ENCODE data around the gene SLC5A10. TPM values are rescaled to one million over a fixed set of nuclear protein-coding genes. Genes with fewer than 3 reads are reported as not detected.

SLC5A10 gene
- total RNA-seq, 1 experiment from 2014 or later = not detected

DNA sequence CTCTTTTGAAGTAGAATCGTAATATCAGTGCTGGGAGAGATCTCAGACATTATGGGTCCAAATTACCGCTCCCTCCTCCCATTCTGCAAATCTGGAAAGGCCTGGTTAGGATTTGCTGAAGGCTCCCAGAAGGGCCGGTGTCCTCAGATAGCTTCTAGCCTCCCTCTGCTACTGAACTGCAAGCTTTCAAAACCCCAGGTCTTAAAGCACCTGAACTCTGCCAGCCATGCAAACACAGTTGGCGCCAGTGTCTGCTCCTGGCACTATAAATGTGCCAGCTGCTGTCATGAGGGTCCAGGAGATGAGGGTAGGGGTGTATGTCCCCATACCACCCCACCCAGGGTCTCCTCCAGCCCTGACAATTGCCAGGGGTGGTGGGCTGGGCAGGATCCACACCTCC is 24.2 kb downstream of the SLC5A10 start:
- Histone ChIP-seq H3K27ac (ENCODE audit: low read length) (no peak overlapping the region), H3K4me3 (ENCODE audit: low read depth in 2 of 2, low read length in 2 of 2) (no peak overlapping the region), H3K4me1 (ENCODE audit: control insufficient read depth, insufficient read depth, low read length) (peaks cover 4% of the 10 kb centered on the region; the same call in 1 of the 2 replicates), H3K9me3 (ENCODE audit: control insufficient read depth, insufficient read depth, low read depth, low read length) (no peaks in the 10 kb centered on the region), H3K27me3 (ENCODE audit: control insufficient read depth, insufficient read depth, low read length) (no peaks in the 10 kb centered on the region), H3K36me3 (ENCODE audit: control insufficient read depth, insufficient read depth, low read length) (no peaks in the 10 kb centered on the region)
- intact Hi-C loops (cut with micrococcal nuclease; ENCODE audit: unreplicated experiment) (no loop called here), in situ Hi-C loops (cut with HindIII; ENCODE audit: low pct_unique_long_range_greater_than_20kb, low sequenced_read_pairs) (no loop called here)
- DNase-seq (ENCODE audit: low read depth, low spot score) = no peak
- CTCF ChIA-PET = no interaction called here
- TF ChIP-seq POLR2AphosphoS5 (IDR thresholded peaks at IDR 0.05; ENCODE audit: low read depth, low read length) = no peak
- TF ChIP-seq SIN3A (IDR thresholded peaks at IDR 0.05; ENCODE audit: borderline replicate concordance, insufficient read depth, low read depth, low read length) = no peak
- TF ChIP-seq, protein P1, sequence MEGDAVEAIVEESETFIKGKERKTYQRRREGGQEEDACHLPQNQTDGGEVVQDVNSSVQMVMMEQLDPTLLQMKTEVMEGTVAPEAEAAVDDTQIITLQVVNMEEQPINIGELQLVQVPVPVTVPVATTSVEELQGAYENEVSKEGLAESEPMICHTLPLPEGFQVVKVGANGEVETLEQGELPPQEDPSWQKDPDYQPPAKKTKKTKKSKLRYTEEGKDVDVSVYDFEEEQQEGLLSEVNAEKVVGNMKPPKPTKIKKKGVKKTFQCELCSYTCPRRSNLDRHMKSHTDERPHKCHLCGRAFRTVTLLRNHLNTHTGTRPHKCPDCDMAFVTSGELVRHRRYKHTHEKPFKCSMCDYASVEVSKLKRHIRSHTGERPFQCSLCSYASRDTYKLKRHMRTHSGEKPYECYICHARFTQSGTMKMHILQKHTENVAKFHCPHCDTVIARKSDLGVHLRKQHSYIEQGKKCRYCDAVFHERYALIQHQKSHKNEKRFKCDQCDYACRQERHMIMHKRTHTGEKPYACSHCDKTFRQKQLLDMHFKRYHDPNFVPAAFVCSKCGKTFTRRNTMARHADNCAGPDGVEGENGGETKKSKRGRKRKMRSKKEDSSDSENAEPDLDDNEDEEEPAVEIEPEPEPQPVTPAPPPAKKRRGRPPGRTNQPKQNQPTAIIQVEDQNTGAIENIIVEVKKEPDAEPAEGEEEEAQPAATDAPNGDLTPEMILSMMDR (IDR thresholded peaks at IDR 0.05) = no peak
- no peak for TF ChIP-seq TCF7L2 (IDR thresholded peaks at IDR 0.05; ENCODE audit: low read depth, low read length)
- TF ChIP-seq, protein P2, sequence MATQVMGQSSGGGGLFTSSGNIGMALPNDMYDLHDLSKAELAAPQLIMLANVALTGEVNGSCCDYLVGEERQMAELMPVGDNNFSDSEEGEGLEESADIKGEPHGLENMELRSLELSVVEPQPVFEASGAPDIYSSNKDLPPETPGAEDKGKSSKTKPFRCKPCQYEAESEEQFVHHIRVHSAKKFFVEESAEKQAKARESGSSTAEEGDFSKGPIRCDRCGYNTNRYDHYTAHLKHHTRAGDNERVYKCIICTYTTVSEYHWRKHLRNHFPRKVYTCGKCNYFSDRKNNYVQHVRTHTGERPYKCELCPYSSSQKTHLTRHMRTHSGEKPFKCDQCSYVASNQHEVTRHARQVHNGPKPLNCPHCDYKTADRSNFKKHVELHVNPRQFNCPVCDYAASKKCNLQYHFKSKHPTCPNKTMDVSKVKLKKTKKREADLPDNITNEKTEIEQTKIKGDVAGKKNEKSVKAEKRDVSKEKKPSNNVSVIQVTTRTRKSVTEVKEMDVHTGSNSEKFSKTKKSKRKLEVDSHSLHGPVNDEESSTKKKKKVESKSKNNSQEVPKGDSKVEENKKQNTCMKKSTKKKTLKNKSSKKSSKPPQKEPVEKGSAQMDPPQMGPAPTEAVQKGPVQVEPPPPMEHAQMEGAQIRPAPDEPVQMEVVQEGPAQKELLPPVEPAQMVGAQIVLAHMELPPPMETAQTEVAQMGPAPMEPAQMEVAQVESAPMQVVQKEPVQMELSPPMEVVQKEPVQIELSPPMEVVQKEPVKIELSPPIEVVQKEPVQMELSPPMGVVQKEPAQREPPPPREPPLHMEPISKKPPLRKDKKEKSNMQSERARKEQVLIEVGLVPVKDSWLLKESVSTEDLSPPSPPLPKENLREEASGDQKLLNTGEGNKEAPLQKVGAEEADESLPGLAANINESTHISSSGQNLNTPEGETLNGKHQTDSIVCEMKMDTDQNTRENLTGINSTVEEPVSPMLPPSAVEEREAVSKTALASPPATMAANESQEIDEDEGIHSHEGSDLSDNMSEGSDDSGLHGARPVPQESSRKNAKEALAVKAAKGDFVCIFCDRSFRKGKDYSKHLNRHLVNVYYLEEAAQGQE (IDR thresholded peaks at IDR 0.05; ENCODE audit: insufficient read depth in 1 of 2, low read depth in 2 of 2, low read length in 1 of 2) = no peak
- no peak for ATAC-seq
- BruUV-seq (replicated peaks) = no TSS peak
- POLR2A ChIA-PET = no interaction called here

DNA sequence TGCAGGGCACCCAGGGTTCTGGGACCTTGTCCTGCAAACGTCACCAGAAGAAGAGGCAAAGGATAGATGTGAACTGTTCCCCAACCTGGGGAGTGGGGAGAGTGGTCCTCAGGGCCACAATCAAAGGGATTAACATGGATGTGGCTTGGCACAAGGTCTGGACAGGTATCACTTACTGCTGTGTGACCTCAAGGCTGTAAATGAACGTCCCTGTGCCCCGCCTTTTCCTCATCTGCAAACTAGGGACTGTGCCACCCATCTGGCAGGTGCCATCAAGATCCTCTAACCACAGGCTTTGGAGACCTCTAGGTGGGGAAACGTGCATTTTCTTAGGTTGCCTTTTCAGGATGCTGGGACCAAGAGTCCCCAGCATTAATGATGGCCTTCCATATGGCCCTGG is 25.1 kb downstream of the SLC5A10 start:
- intact Hi-C loops (cut with micrococcal nuclease; ENCODE audit: unreplicated experiment) (no loop called here), in situ Hi-C loops (cut with HindIII; ENCODE audit: low pct_unique_long_range_greater_than_20kb, low sequenced_read_pairs) (no loop called here)
- H3K4me3 ChIP-seq (ENCODE audit: low read depth in 2 of 2, low read length in 2 of 2) = no peak overlapping the region
- H3K27ac ChIP-seq (ENCODE audit: low read length) = no peak overlapping the region
- no peaks in the 10 kb centered on the region for H3K27me3 ChIP-seq (ENCODE audit: control insufficient read depth, insufficient read depth, low read length)
- no peaks in the 10 kb centered on the region for H3K9me3 ChIP-seq (ENCODE audit: control insufficient read depth, insufficient read depth, low read depth, low read length)
- no peak for ATAC-seq
- no peaks in the 10 kb centered on the region for H3K36me3 ChIP-seq (ENCODE audit: control insufficient read depth, insufficient read depth, low read length)
- BruUV-seq (replicated peaks) = no TSS peak
- DNase-seq (ENCODE audit: low read depth, low spot score) = no peak
- ChIA-PET CTCF (no interaction called here), POLR2A (no interaction called here)
- no peak for TF ChIP-seq TCF7L2 (IDR thresholded peaks at IDR 0.05; ENCODE audit: low read depth, low read length)
- TF ChIP-seq, protein P2 (IDR thresholded peaks at IDR 0.05; ENCODE audit: insufficient read depth in 1 of 2, low read depth in 2 of 2, low read length in 1 of 2) = no peak
- no peak for TF ChIP-seq POLR2AphosphoS5 (IDR thresholded peaks at IDR 0.05; ENCODE audit: low read depth, low read length)
- TF ChIP-seq, protein P1 (IDR thresholded peaks at IDR 0.05) = no peak
- TF ChIP-seq SIN3A (IDR thresholded peaks at IDR 0.05; ENCODE audit: borderline replicate concordance, insufficient read depth, low read depth, low read length) = no peak
- H3K4me1 ChIP-seq (ENCODE audit: control insufficient read depth, insufficient read depth, low read length) = peaks cover 10% of the 10 kb centered on the region

All from Panc1 (cell line).